ENCODE data around the gene JARID2.
A peak's percentile ranks its signal among the peaks of the same experiment; 100 is the strongest.

The JARID2 gene

DNA sequence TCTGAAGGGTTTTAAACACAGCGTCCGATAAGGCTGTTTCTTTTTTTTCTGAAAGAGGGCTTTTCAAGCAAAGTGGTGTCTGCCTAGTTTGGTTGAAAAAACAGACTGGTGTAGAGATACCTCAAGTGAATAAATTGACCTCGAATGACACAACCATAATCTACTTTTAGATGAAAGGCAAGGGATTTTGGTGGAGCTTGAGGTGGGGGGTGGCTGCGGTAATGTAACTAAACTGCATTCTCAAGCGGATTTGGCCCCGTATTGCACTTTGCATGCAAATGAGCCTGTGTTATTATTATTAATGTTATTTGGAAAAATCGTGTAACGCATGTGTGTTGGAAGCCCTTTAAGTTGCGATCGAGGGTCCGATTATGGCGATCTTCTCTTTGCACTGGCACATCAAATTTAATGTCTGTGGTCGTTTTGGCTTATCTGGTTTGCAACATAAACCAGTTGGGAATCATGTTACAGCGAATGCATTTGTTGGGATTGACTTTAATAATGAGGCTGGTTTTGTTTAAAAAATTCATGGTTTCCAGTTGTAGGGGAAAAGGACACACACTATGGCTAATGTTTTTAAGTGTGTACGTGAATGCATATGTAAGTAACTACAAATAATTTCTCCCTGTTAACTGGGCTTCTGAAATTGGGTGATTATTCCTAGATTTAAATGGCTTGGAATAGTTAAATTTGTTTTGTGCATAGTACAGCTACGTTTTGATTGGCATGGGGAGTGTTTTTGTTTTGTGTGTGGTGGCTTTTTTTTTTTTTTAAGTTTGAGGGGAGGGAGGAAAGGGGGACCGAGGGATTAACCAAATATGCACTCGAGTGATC lies 1.0 kb downstream of the JARID2 start:
- DNase-seq (ENCODE audit: low read depth in 3 of 3): no peak

- peak; percentile 27 to 51 (median 36) for DNase-seq (ENCODE audit: low read depth in 3 of 3)
Observed at GRCh38 chr6:15247500-15248450, 1.9 kb downstream of the JARID2 start.

- DNase-seq (ENCODE audit: low read depth in 3 of 3): peak; percentile 91 to 96 (median 92)
Observed at GRCh38 chr6:15248451-15249370, 2.8 kb downstream of the JARID2 start.

DNA sequence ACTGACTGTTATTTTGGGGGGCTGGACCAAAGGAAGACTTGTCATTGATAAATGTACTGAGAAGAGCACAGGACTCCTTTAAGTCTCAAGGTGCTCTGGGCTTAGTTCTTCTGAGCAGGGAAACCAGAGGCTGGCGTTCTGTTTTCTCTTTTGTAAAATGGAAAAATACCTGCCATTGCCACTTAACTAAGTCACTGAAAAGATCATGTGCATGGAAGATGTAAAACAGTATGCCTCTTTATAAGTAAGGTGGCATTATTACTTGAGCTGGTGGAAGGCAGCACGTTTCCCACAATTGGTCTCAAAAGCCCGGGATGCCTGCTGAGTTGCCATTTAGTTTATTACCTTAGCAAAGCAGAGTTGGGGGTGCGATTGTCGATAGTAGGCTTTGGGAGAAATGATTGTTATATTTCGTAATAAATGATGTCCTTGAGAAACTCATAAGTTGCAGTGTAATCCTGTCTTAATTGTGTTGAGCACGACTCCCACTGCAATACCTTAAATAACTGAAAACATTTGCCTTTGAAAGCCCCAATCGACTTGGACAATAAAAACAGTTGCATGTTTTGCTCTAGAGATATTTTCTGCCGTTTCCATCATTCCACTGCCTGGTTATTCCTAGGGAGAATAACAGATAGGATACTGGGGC lies 3.6 kb downstream of the JARID2 start:
- no peak for DNase-seq (ENCODE audit: low read depth in 3 of 3)

DNA sequence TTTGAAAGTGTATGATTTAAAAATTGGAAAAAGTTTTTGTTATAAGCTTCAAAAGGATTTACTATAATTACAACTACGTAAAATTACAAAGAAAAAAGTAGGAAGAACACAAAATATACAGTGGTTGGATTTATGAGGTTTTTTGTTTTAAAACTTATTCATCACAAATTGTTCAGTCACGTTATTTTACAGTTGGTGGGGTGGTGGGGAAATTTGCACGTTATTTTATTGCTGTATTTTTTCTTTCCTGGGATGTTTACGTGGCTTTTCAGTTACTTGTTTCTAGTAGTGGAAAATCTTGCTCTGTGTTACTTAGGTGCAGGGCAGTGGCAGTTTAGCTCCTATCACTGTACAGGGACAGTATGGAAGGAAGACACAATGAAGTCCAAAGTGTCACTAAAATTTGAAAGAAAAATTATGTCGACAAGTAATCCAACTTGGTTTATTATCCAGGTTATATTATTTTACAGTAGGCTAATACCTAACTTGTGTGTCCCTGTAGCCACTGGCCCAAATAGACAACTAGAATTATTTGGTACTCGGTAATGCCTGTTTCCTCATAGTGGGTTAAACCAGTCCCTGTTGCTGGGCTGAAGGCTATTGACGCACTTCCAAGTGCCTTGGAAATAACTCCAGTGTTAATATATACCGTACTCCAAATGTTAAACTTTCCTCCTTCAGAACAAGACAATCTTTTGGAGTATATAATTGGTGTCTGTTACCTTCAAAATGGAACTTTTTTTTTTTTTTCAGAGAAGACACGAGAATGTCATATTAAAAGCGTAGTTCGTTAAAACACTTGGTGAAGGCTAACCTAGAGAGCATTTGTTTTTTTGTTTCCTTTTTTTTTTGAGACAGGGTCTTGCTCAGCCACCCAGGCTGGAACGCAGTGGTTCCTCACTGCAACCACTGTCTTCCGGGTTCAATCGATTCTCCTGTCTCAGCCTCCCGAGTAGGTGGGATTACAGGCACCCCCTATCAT lies 4.6 kb downstream of the JARID2 start:
- no peak for DNase-seq (ENCODE audit: low read depth in 3 of 3)

GRCh38 chr6:15252195-15252594 lies 6.3 kb downstream of the JARID2 start:
- no peak for DNase-seq (ENCODE audit: low read depth in 3 of 3)

GRCh38 chr6:15253203-15254022 lies 7.5 kb downstream of the JARID2 start:
- no peak for DNase-seq (ENCODE audit: low read depth in 3 of 3)

DNA sequence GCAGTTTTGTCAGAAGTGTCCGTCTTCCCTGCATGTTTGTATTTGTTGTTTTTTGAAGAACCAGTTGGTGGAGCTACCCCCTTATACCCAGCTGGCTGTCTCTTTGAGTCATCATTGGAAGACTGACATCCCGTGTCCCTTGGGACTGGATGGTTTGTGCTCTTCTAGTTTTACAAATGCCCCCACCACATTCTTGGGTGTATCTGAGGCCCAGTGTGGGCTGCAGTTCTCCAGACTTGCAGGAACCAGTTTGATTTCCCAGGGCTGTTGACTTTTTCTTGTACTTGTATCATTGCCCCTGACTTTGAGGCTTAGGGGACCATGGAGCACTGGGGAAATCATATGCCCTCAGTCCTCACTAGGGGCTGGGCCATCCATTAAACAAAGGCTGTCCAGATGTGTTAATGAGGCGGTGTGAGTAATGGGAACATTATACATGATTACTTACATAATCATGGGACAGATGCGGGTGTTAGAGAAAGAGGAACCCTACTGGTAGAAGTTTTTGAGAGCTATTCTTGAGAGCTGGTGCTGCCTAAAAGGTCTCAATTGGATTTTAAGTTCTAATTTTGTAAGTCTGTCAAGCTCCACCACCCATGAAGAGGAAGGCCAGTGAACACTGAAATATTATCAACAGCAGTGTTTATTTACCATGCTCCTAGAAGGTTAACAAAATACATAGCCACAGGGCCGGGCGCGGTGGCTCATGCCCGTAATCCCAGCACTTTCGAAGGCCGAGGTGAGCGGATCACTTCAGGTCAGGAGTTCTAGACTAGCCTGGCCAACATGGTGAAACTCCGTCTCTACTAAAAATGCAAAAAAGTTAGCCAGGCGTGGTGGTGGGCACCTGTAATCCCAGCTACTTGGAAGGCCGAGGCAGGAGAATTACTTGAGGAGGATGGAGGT lies 8.5 kb downstream of the JARID2 start:
- no peak for DNase-seq (ENCODE audit: low read depth in 3 of 3)

DNA sequence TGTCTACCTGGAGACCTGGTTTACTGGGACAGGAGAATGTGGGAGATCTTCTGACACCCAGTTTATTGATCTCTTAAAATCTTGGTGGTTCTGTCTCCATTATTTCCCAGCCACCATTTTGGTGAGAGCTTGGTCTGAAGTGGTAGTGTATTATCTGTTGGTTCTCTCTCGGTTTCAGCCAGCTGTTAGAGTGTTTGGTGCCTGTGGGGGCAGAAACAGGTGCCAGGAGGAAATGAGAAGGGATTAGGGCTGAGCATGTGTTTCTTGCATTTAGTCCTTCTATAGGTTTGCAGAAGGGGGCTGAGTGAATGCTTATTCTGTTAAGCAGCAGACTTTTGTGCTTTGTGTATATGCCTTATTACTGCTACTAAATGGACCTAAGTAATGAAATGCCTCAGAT lies 9.6 kb downstream of the JARID2 start:
- no peak for DNase-seq (ENCODE audit: low read depth in 3 of 3)

GRCh38 chr6:15255909-15256395 lies 10.1 kb downstream of the JARID2 start:
- DNase-seq (ENCODE audit: low read depth in 3 of 3): no peak

- no peak for DNase-seq (ENCODE audit: low read depth in 3 of 3)
Observed at GRCh38 chr6:15256538-15257271, 10.8 kb downstream of the JARID2 start.

DNA sequence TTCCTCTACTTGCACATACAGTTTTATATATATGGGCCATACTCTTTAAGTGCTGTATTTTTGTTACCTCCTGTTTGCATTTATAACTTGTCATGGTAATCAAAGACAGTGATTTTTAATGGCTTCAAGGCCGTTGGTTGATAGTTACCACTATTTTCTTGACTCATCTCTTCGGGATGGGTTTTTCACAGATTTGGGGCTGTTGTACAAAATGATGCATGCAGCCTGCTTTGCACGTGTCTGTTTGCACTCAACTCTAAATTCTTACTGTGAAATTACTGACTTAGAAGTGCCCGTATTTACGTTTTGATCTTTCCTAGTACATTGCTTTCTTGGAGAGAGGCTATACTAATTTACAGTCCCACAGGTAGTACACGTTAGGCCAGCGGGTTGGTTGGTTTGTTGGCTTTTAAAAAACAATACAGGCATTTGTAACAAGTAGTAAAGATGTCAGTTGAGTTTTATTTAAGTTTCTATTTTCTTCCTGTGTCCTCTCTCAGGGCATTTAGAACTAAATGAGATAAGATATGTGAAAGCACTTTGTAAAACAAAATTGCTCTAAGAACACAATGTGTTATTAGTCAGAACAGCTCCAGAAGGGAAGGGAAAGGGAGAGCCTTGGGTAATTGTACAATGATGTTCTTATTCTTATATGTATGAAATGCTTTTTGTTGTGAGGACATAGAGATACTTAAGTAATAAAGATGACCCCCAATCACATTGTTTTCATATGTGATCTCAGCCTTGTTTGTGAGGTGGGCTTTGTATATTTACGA lies 11.7 kb downstream of the JARID2 start:
- no peak for DNase-seq (ENCODE audit: low read depth in 3 of 3)

GRCh38 chr6:15259766-15260098 lies 13.9 kb downstream of the JARID2 start:
- no peak for DNase-seq (ENCODE audit: low read depth in 3 of 3)

GRCh38 chr6:15260099-15260821 lies 14.4 kb downstream of the JARID2 start:
- no peak for DNase-seq (ENCODE audit: low read depth in 3 of 3)

DNA sequence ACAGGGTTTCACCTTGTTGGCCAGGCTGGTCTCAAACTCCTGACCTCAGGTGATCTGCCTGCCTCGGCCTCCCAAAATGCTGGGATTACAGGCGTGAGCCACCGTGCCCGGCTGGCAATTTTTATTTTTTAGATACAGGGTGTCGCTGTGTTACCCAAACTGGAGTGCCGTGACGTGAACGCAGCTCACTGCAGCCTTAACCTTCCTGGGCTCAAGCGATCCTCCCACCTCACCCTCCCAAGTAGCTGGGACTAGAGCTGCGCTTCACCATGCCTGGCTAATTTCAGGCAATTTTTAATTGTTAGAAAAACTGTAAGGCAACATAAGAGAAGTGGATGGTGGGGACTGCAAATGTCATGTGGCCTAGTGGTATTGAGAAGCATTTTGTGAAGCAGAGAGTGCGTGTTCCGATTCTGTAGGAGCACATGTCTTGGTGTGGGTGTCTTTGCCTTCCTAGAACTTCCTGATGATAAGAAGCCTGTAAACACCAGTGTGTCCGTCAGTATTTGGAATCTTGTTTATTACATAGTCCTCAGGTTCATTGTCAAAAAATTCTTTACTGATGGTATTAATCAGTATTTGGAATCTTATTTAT lies 18.0 kb downstream of the JARID2 start:
- DNase-seq (ENCODE audit: low read depth in 3 of 3): no peak
